GM18861 (cell line): Measurements from ENCODE around the gene DOK3.
"Not testable (repeated sequence)": the region's sequence is repeated elsewhere in the genome, so short reads cannot be mapped to it uniquely, and the experiment has no call there.

Experiments used
- ATAC-seq: cut with Tn5 transposase; IDR thresholded peaks from one replicate; pipeline ENCODE4 v1.9.1; 2021; ENCODE audit not compliant: unreplicated experiment

The DOK3 gene

GRCh38 chr5:177498013-177498787 lies 11.4 kb downstream of the DOK3 start:
- ATAC-seq, result no peak

- peak; percentile 53 for ATAC-seq
Observed at GRCh38 chr5:177497292-177498012, 12.2 kb downstream of the DOK3 start, which contains the start of gene PDLIM7. PDLIM7 (minus strand) TSS chr5:177497604; CDS start chr5:177496512, 1,092 bp downstream.

- ATAC-seq, result no peak
Observed at GRCh38 chr5:177496727-177497291, 12.8 kb downstream of the DOK3 start.

GRCh38 chr5:177496070-177496726 lies 13.4 kb downstream of the DOK3 start:
- ATAC-seq, result no peak

GRCh38 chr5:177495243-177496060 lies 14.2 kb downstream of the DOK3 start:
- no peak for ATAC-seq

- no peak for ATAC-seq
Observed at GRCh38 chr5:177494346-177495195, 15.1 kb downstream of the DOK3 start.

DNA sequence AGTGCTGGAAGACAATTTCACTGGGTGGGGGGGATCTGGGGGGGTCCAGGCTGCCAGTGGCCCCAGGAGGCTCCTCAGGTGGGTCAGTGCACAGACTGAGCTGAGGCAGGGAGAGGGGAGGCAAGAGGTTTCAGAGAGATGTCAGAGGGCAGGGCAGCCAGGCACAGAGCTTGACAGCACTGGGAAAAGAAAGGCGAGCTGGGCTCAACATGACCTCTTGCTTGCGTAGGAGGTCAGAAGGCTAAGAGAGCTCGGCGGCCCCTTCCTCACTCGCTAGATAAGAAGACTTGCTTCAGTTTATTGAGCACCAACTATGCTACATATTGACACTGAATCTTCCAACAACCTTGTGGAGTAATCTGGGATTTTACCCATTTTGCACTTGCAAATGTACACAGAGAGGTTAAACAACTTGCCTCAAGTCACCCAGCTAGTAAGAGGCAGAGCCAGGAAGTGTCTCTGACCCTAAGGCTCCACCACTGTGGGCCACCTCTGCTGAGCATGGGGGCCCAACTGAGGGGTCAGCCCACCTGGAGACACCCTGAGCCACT lies 15.8 kb downstream of the DOK3 start:
- ATAC-seq, result no peak

DNA sequence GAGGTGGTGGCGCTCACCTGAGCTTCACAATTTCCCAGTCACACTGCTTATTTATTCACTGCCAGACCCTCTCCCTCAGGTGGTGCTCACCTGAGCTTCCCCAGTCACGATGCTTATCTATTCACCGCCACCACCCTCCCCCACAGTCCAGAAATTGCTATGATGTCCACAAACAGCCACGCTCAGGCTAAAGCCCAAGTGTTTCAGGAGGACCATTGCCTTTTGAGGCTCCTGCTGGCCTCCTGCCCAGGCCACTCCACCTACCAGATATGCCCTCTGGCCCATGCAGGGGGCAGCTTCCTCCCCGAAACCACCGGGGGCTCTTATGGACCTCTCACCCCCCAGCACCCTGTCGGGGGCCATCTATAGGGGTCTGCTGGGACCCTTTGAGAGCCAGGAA lies 16.8 kb downstream of the DOK3 start:
- ATAC-seq, result no peak

- no peak for ATAC-seq
Observed at GRCh38 chr5:177491983-177492746, 17.5 kb downstream of the DOK3 start.

DNA sequence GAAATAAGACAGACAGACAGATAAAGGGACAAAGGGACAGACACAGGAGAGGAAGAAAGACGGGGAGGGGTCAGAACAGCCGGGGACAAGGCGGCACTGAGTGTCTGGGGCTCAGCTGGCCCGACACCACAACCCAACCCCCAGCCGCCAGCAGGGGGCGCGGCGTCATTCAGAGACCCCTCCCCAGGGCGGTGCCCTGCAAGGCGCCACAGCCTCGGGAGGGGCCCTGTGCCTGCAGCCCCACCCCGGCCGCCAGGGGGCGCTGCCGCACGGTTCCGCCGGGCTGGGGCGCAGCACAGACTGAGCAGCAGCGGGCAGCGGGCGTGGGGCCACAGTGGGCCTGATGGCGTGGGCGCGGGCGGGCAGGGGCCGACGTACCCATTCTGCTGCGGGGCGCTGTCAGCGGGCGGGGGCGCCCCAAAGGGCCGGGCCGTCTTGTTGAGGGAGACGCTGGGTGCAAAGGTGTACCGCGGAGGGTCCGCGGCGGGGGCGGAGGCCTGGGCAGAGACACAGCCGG lies 18.1 kb downstream of the DOK3 start:
- ATAC-seq, result no peak

- no peak for ATAC-seq
Observed at GRCh38 chr5:177490992-177491391, 18.6 kb downstream of the DOK3 start.

DNA sequence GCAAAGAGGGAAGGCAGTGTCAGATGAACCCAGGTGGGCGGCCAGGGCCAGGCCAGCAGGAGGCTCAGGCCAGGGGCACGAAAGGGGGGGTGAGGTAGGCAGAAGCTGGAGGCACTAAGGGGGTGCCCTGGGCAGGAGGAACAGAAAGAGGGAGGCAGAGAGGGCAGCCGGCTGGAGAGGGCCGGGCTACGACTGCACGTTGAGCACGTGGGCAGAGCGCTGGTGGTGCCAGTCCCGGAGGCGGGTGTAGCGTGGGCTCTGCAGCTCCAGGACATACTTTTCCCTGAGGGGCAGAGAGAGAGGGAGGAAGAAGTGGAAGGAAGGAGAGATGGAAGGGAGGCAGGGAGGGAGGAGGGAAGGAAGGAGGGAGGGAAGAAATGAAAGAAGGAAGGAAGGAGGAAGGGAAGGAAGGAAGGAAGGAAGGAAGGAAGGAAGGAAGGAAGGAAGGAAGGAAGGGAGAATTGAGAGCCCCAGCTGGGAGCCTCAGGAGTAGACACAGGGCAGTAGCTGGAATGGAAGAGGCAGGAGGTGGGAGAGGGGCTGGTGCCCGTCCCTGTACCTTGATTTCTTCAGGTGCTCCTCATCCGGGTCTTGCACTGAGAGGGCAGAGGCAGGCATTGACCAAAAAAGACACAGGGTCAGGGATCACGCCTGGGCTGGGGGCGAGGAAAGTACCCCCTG lies 19.2 kb downstream of the DOK3 start:
- ATAC-seq, result no peak

DNA sequence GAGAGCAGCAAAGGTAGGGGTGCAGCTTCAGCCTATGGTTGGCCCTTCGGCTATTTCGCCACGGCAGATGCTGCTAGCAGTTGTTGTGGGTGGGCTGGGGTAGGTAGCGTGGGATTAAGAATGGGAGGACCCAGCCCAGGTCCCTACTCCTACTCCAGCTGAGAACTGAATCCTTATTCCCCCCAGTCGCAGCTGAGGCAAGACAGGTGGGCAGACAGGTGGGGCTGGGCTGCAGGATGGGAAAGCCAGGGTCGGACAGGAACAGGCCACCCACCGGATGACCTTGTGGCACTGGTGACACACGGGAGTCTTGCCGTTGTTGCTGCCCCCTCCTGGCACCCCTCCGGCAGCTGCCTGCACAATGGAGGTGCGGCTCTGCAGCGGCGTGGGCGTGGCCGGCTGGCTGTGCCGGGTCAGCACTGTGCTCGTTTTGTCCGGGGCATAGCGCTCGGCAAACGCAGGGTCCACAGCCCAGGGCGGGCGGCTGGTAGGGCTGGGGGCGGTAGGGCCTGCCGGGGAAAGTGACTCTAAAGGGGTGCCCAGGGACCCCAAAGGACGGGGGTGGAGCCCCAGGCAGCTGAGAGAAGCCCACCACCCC lies 20.4 kb downstream of the DOK3 start:
- ATAC-seq, result no peak

DNA sequence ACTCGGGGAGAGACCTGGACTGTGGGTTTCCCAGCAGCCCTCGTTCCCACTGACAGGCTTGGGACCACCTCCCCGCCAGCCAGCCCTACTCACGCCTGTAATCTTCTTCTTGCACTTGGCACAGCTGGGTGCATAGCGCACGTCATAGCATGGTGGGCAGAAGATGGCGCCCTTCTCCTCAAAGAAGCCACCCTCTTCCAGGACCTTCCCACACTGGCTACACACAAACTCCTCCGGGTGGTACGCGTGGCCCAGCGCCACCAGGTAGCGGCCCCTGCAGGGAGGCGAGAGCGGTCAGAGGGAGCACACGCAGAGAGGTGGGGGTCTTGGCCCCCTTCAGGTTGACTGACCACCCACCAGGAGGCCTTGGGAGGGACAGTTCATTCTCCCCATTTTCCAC lies 21.7 kb downstream of the DOK3 start:
- no peak for ATAC-seq

DNA sequence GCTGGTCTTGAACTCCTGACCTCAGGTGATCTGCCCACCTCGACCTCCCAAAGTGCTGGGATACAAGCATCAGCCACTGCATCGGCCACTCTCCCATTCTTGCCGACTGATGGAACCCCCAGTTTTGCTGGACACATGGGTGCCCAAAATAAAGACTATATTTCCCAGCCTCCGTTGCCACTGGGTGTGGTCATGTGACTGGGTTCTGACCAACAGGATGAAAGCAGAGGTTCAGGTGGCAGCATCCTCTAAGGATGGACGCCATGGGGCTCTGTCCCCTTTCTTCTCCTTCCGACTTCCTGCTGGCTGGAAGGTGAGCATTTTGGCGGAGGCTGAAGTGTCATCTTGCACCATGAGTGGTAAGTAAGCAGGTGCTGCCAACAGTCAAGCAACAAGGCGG lies 22.5 kb downstream of the DOK3 start:
- no peak for ATAC-seq

GRCh38 chr5:177486256-177486655 lies 23.4 kb downstream of the DOK3 start:
- no peak for ATAC-seq

- not testable (repeated sequence) for ATAC-seq
Observed at GRCh38 chr5:177485753-177486152, 23.9 kb downstream of the DOK3 start.
